Keratinocyte (primary cell): ENCODE data around the gene ATP2B2. TPM values are rescaled to one million over a fixed set of nuclear protein-coding genes. Genes with fewer than 3 reads are reported as not detected.

Source experiments
- DNase-seq: peaks from one replicate; pipeline ENCODE4 v3.0.0-alpha.2; 2011; ENCODE audit warnings: low read depth, missing footprints, low spot score
- FAIRE-seq: peaks from 2 replicates; lab custom pipeline; 2011; peaks lifted over from hg19 to GRCh38; lab: Jason Lieb, UNC
- H2AFZ ChIP-seq: 2 replicates; pipeline ENCODE4 v1.6.0; 2012; ENCODE audit warnings: low read length, control low read depth, inconsistent platforms; ENCODE audit not compliant: control insufficient read depth
- H3K27ac ChIP-seq: 2 replicates; pipeline ENCODE4 v1.5.1; 2011; ENCODE audit warnings: low read length; ENCODE audit not compliant: control insufficient read depth, insufficient read depth
- H3K27me3 ChIP-seq: 3 replicates; pipeline ENCODE4 v1.6.0; 2011; ENCODE audit warnings: low read length; ENCODE audit not compliant: control insufficient read depth, insufficient read depth; ENCODE audit errors: extremely low read depth
- H3K36me3 ChIP-seq, 2 experiments: 2 replicates in 1 of 2; 3 replicates in 1 of 2; pipeline ENCODE4 v1.5.1; 2011; ENCODE audit warnings: low read length in 2 of 2, mild to moderate bottlenecking in 1 of 2; ENCODE audit not compliant: control insufficient read depth in 2 of 2, insufficient read depth in 2 of 2; ENCODE audit errors: extremely low read depth in 1 of 2
- H3K4me1 ChIP-seq: 3 replicates; pipeline ENCODE4 v1.5.1; 2011; ENCODE audit warnings: low read length; ENCODE audit not compliant: control insufficient read depth, insufficient read depth; ENCODE audit errors: extremely low read depth
- H3K4me2 ChIP-seq: 3 replicates; pipeline ENCODE4 v1.6.0; 2011; ENCODE audit warnings: low read depth, low read length; ENCODE audit not compliant: control insufficient read depth, insufficient read depth; ENCODE audit errors: extremely low read depth
- H3K4me3 ChIP-seq, 3 experiments: fragments of 200-600 bp in 1 of 3; sonication (generic) in 1 of 3; 2 replicates in 2 of 3; 3 replicates in 1 of 3; pipeline ENCODE4 v1.5.1; 2011 to 2016; ENCODE audit warnings: low read length in 3 of 3, mild to moderate bottlenecking in 3 of 3, control low read depth in 2 of 3, inconsistent platforms in 1 of 3, low read depth in 1 of 3, mixed read lengths in 1 of 3, mixed run types in 1 of 3, moderate library complexity in 1 of 3; ENCODE audit not compliant: control insufficient read depth in 2 of 3, insufficient read depth in 2 of 3; ENCODE audit errors: extremely low read depth in 1 of 3
- H3K79me2 ChIP-seq: 2 replicates; pipeline ENCODE4 v1.6.0; 2012; ENCODE audit warnings: low read length; ENCODE audit not compliant: control insufficient read depth, insufficient read depth
- H3K9ac ChIP-seq: 3 replicates; pipeline ENCODE4 v1.6.0; 2011; ENCODE audit warnings: low read length; ENCODE audit not compliant: control insufficient read depth, insufficient read depth; ENCODE audit errors: extremely low read depth
- H3K9me1 ChIP-seq: 3 replicates; pipeline ENCODE4 v1.6.0; 2011; ENCODE audit warnings: low read length; ENCODE audit not compliant: control insufficient read depth, insufficient read depth; ENCODE audit errors: extremely low read depth
- H3K9me3 ChIP-seq: 2 replicates; pipeline ENCODE4 v1.5.1; 2012; ENCODE audit warnings: low read depth, low read length; ENCODE audit not compliant: control insufficient read depth
- H4K20me1 ChIP-seq: 3 replicates; pipeline ENCODE4 v1.6.0; 2011; ENCODE audit warnings: low read length; ENCODE audit not compliant: control insufficient read depth, insufficient read depth; ENCODE audit errors: extremely low read depth
- EZH2 ChIP-seq: IDR thresholded peaks from one replicate; pipeline ENCODE4 v1.6.1; 2012; ENCODE audit warnings: inconsistent platforms, mild to moderate bottlenecking, low read length, moderate library complexity
- dilution Hi-C: fragments of 300-500 bp; cut with MboI; formaldehyde crosslinking; loops from one replicate; pipeline ENCODE4 v1.7.0; 2020; ENCODE audit warnings: low sequenced_read_pairs; ENCODE audit not compliant: extremely low pct_ligation_motif_present
- polyA plus RNA-seq, 5 experiments: library from polyadenylated mRNA; depleted of rRNA in 3 of 5; stranded (reverse) in 3 of 5; stranded (forward) in 1 of 5; unstranded in 1 of 5; fragments of >200 nt; gene quantifications; 1 replicate in 1 of 5; 2 replicates in 3 of 5; 3 replicates in 1 of 5; pipeline versions ENCODE4 v1.2.1 to v1.2.3, GENCODE V29; 2011 to 2012; ENCODE audit warnings: missing spikeins in 2 of 5, low read depth in 1 of 5, low replicate concordance in 1 of 5
- TF ChIP-seq, protein P1 (sequence below), 3 experiments: IDR thresholded peaks in 1 of 3; conservative IDR thresholded peaks in 1 of 3; optimal IDR thresholded peaks in 1 of 3; 2 replicates in 2 of 3; 3 replicates in 1 of 3; pipeline versions ENCODE3 to v1.5.1; 2011; ENCODE audit warnings: low read length in 3 of 3, mild to moderate bottlenecking in 3 of 3, moderate library complexity in 2 of 3, control low read depth in 1 of 3, inconsistent platforms in 1 of 3; ENCODE audit not compliant: insufficient read depth in 2 of 3; ENCODE audit errors: extremely low read depth in 1 of 3

The ATP2B2 gene
- polyA plus RNA-seq, 1 donor (not counting 4 experiments of a cell fraction or from before 2014, with no cell fraction given), result not detected

DNA sequence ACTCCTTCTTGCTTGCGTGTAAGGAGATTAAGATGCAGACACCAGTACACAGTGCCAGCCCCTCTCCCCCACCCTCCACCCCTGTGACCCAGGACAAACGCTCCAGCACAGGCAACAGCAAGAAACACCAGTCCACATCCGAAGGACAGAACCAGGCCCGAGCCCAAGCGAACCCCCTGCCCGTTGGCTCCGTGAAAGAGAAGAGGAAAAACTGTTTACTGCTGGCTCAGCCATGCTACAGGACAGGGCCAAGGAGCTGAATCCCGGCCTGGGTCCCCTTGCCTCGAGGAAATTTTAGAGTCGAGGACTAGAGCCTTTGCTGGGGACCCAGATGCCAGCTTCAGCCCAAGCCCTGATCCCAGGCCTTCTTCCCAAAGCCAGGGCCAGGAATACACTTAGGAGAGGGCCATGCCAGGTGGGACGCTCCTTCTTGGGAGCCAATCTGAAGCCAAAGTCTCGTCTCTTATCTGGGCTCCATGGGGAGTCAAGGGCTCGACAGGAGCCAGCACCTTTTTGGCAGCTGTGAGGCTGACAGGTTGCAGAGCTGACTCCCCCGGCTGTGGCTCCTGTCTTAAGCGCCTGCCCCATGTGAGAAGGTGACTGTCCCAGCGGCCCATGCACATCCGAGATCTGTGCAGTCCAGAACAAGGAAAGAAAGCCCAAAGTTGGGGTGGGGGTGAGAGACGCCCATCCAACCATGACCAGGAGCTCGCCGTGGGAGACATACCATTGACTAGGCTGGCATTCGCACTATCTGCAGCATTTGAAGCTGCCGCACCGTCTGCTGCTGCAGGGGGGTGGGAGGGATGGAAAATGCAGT is 120.6 kb downstream of the ATP2B2 start:
- H3K4me3 ChIP-seq, result no peak overlapping the region
- H3K9me1 ChIP-seq, result no peaks in the 10 kb centered on the region
- no peak overlapping the region for H3K27ac ChIP-seq
- no peak overlapping the region for H3K4me2 ChIP-seq
- TF ChIP-seq, protein P1, sequence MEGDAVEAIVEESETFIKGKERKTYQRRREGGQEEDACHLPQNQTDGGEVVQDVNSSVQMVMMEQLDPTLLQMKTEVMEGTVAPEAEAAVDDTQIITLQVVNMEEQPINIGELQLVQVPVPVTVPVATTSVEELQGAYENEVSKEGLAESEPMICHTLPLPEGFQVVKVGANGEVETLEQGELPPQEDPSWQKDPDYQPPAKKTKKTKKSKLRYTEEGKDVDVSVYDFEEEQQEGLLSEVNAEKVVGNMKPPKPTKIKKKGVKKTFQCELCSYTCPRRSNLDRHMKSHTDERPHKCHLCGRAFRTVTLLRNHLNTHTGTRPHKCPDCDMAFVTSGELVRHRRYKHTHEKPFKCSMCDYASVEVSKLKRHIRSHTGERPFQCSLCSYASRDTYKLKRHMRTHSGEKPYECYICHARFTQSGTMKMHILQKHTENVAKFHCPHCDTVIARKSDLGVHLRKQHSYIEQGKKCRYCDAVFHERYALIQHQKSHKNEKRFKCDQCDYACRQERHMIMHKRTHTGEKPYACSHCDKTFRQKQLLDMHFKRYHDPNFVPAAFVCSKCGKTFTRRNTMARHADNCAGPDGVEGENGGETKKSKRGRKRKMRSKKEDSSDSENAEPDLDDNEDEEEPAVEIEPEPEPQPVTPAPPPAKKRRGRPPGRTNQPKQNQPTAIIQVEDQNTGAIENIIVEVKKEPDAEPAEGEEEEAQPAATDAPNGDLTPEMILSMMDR (optimal IDR thresholded peaks at IDR 0.05 in 1 of 3, IDR thresholded peaks at IDR 0.05 in 1 of 3, conservative IDR thresholded peaks at IDR 0.05 in 1 of 3; ENCODE audit: extremely low read depth in 1 of 3, insufficient read depth in 2 of 3, low read length in 3 of 3), result no peak
- no peak for TF ChIP-seq EZH2
- H3K9me3 ChIP-seq, result peaks cover 3% of the 10 kb centered on the region
- no peaks in the 10 kb centered on the region for H4K20me1 ChIP-seq
- no peak overlapping the region for H2AFZ ChIP-seq
- H3K9ac ChIP-seq, result no peak overlapping the region
- dilution Hi-C loops, result no loop called here
- FAIRE-seq, result no peak
- DNase-seq, result no peak
- no peaks in the 10 kb centered on the region for H3K4me1 ChIP-seq
- peaks cover 16% of the 10 kb centered on the region for H3K27me3 ChIP-seq
- no peaks in the 10 kb centered on the region for H3K36me3 ChIP-seq
- no peaks in the 10 kb centered on the region for H3K79me2 ChIP-seq

DNA sequence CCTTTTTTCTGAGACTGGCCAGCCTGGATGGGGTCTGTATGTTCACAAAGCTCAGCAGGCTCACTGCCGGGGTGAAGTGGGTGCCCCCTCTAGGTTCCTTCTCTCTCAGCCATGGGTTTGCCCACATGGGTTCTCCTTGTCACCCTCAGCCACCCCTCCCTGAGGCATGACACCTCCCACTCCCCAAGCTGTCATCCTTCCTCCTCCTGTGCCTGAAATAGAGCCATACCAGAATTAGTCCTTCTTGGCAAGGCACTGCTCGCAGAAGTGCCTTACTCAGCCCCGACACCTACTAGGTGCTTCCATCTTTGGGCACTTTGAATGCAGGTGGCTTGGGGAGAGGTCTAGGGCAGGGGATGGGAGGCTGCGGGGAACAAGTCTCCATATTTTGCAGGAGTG is 121.5 kb downstream of the ATP2B2 start:
- H3K9me1 ChIP-seq, result no peaks in the 10 kb centered on the region
- no peak for DNase-seq
- no peak overlapping the region for H3K9ac ChIP-seq
- no peaks in the 10 kb centered on the region for H4K20me1 ChIP-seq
- TF ChIP-seq, protein P1 (optimal IDR thresholded peaks at IDR 0.05 in 1 of 3, IDR thresholded peaks at IDR 0.05 in 1 of 3, conservative IDR thresholded peaks at IDR 0.05 in 1 of 3; ENCODE audit: extremely low read depth in 1 of 3, insufficient read depth in 2 of 3, low read length in 3 of 3), result no peak
- TF ChIP-seq EZH2, result no peak
- H3K27me3 ChIP-seq, result peaks cover 16% of the 10 kb centered on the region
- no peaks in the 10 kb centered on the region for H3K4me1 ChIP-seq
- no peak overlapping the region for H3K27ac ChIP-seq
- peaks cover 3% of the 10 kb centered on the region for H3K9me3 ChIP-seq
- H3K4me2 ChIP-seq, result no peak overlapping the region
- no peak overlapping the region for H3K4me3 ChIP-seq
- H3K79me2 ChIP-seq, result no peaks in the 10 kb centered on the region
- dilution Hi-C loops, result no loop called here
- FAIRE-seq, result no peak
- no peaks in the 10 kb centered on the region for H3K36me3 ChIP-seq
- no peak overlapping the region for H2AFZ ChIP-seq
